A172 (cell line): Measurements from ENCODE around the gene MINDY4B. TPM values are rescaled to one million over a fixed set of nuclear protein-coding genes. Genes with fewer than 3 reads are reported as not detected.
"Not testable (repeated sequence)": the region's sequence is repeated elsewhere in the genome, so short reads cannot be mapped to it uniquely, and the experiment has no call there.

Source experiments
- DNase-seq: peaks from one replicate; pipeline ENCODE4 v3.0.0-alpha.2; 2015; ENCODE audit warnings: low spot score
- total RNA-seq: library from RNA; depleted of rRNA; stranded (reverse); fragments of >200 nt; shearing (Covaris generic); gene quantifications from 2 replicates; pipeline ENCODE4 v1.2.3, GENCODE V29; 2014

The MINDY4B gene
- total RNA-seq, 1 experiment from 2014 or later, result not detected

- no peak for DNase-seq
These were observed 7.0 kb downstream of the MINDY4B start for GRCh38 chr3:150898046-150898754.

- DNase-seq, result no peak
These were observed 7.6 kb downstream of the MINDY4B start for GRCh38 chr3:150897592-150897991.

GRCh38 chr3:150890831-150891230, 14.4 kb downstream of the MINDY4B start:
- no peak for DNase-seq

- no peak for DNase-seq
These were observed 14.9 kb downstream of the MINDY4B start for GRCh38 chr3:150890295-150890694.

- no peak for DNase-seq
These were observed 16.1 kb downstream of the MINDY4B start for GRCh38 chr3:150889106-150889505.

GRCh38 chr3:150887031-150887430, 18.2 kb downstream of the MINDY4B start:
- DNase-seq, result no peak

- DNase-seq, result no peak
These were observed 19.7 kb downstream of the MINDY4B start for GRCh38 chr3:150885535-150885934.

- DNase-seq, result no peak
These were observed 26.2 kb downstream of the MINDY4B start for GRCh38 chr3:150878996-150879575.

- no peak for DNase-seq
These were observed 26.9 kb downstream of the MINDY4B start for GRCh38 chr3:150878290-150878689.

GRCh38 chr3:150877303-150877702, 27.9 kb downstream of the MINDY4B start:
- DNase-seq, result no peak

GRCh38 chr3:150876611-150877265, 28.5 kb downstream of the MINDY4B start:
- no peak for DNase-seq

- DNase-seq, result no peak
These were observed 29.7 kb downstream of the MINDY4B start for GRCh38 chr3:150875548-150875947.

- no peak for DNase-seq
These were observed 30.5 kb downstream of the MINDY4B start for GRCh38 chr3:150874666-150875219.

- no peak for DNase-seq
These were observed 34.0 kb downstream of the MINDY4B start for GRCh38 chr3:150871192-150871591.

GRCh38 chr3:150870406-150870805, 34.8 kb downstream of the MINDY4B start:
- peak; percentile 36 for DNase-seq

- no peak for DNase-seq
These were observed 37.0 kb downstream of the MINDY4B start for GRCh38 chr3:150868282-150868681.

- DNase-seq, result no peak
These were observed 37.8 kb downstream of the MINDY4B start for GRCh38 chr3:150867434-150867833.

- DNase-seq, result not testable (repeated sequence)
These were observed 41.3 kb downstream of the MINDY4B start for GRCh38 chr3:150863921-150864320.

GRCh38 chr3:150861851-150862250, 43.4 kb downstream of the MINDY4B start:
- DNase-seq, result no peak

- DNase-seq, result not testable (repeated sequence)
These were observed 47.3 kb downstream of the MINDY4B start for GRCh38 chr3:150857936-150858335.

- DNase-seq, result no peak
These were observed 55.0 kb downstream of the MINDY4B start for GRCh38 chr3:150850191-150850590.

- DNase-seq, result no peak
These were observed 56.4 kb downstream of the MINDY4B start for GRCh38 chr3:150848864-150849263.

- no peak for DNase-seq
These were observed 57.8 kb downstream of the MINDY4B start for GRCh38 chr3:150847433-150847832.
